ENCODE measurements around the gene PMIS2. TPM values are rescaled to one million over a fixed set of nuclear protein-coding genes. Genes with fewer than 3 reads are reported as not detected.

PMIS2 gene
- total RNA-seq, 4 donors from 2014 or later = not detected

GRCh38 chr19:35546532-35546931, 39.4 kb upstream of the PMIS2 start:
- H3K27ac ChIP-seq = peak overlapping the region in 1 of 4 donors; percentile 85
- no peak for TF ChIP-seq POLR2A (IDR thresholded peaks at IDR 0.05)
- TF ChIP-seq CTCF (IDR thresholded peaks at IDR 0.05) = no peak
- H3K9me3 ChIP-seq = no peaks in the 10 kb centered on the region
- H3K27me3 ChIP-seq = no peaks in the 10 kb centered on the region
- peaks cover 0 to 14% (median 0%) of the 10 kb centered on the region in 3 donors for H3K36me3 ChIP-seq
- DNase-seq = no peak
- peaks cover 0 to 24% (median 9%) of the 10 kb centered on the region in 4 donors for H3K4me1 ChIP-seq
- H3K4me3 ChIP-seq = peak overlapping the region; percentile 70 to 94 (median 80)

- peak in 2 of 3 donors; percentile 36 to 78 for DNase-seq
- H3K4me1 ChIP-seq = peaks cover 0 to 21% (median 9%) of the 10 kb centered on the region in 4 donors
Measured at GRCh38 chr19:35549174-35549788, 36.7 kb upstream of the PMIS2 start.

GRCh38 chr19:35549879-35550523, 36.0 kb upstream of the PMIS2 start:
- no peak overlapping the region for H3K27ac ChIP-seq
- H3K4me1 ChIP-seq = peaks cover 0 to 16% (median 9%) of the 10 kb centered on the region in 4 donors
- H3K27me3 ChIP-seq = no peaks in the 10 kb centered on the region
- H3K4me3 ChIP-seq = no peak overlapping the region
- TF ChIP-seq POLR2A (IDR thresholded peaks at IDR 0.05) (no peak), CTCF (IDR thresholded peaks at IDR 0.05) (no peak)
- H3K36me3 ChIP-seq = peaks cover 0 to 14% (median 0%) of the 10 kb centered on the region in 3 donors
- H3K9me3 ChIP-seq = no peaks in the 10 kb centered on the region
- DNase-seq = no peak

More at GRCh38 chr19:35549174-35549788, 36.7 kb upstream of the PMIS2 start:
- Histone ChIP-seq H3K27me3 (no peaks in the 10 kb centered on the region), H3K4me3 (no peak overlapping the region), H3K27ac (no peak overlapping the region), H3K9me3 (no peaks in the 10 kb centered on the region), H3K36me3 (peaks cover 0 to 14% (median 0%) of the 10 kb centered on the region in 3 donors)
- TF ChIP-seq POLR2A (IDR thresholded peaks at IDR 0.05) (no peak), CTCF (IDR thresholded peaks at IDR 0.05) (peak; percentile 49 to 82 (median 68))

- TF ChIP-seq CTCF (IDR thresholded peaks at IDR 0.05) = no peak
- no peak for TF ChIP-seq POLR2A (IDR thresholded peaks at IDR 0.05)
- H3K4me3 ChIP-seq = no peak overlapping the region
- H3K27me3 ChIP-seq = no peaks in the 10 kb centered on the region
- no peak overlapping the region for H3K27ac ChIP-seq
- H3K4me1 ChIP-seq = peaks cover 0 to 12% (median 6%) of the 10 kb centered on the region in 4 donors
- no peaks in the 10 kb centered on the region for H3K9me3 ChIP-seq
- no peak for DNase-seq
- H3K36me3 ChIP-seq = peaks cover 0 to 14% (median 0%) of the 10 kb centered on the region in 3 donors
Measured at GRCh38 chr19:35551091-35551810, 34.7 kb upstream of the PMIS2 start.

- Histone ChIP-seq H3K4me3 (no peak overlapping the region), H3K9me3 (no peaks in the 10 kb centered on the region), H3K4me1 (peaks cover 0 to 2% (median under 1%) of the 10 kb centered on the region in 4 donors), H3K36me3 (peaks cover 0 to 7% (median 0%) of the 10 kb centered on the region in 3 donors), H3K27ac (no peak overlapping the region), H3K27me3 (no peaks in the 10 kb centered on the region)
- DNase-seq = no peak
- TF ChIP-seq CTCF (IDR thresholded peaks at IDR 0.05) = no peak
- no peak for TF ChIP-seq POLR2A (IDR thresholded peaks at IDR 0.05)
Measured at GRCh38 chr19:35552534-35553384, 33.2 kb upstream of the PMIS2 start.
